ENCODE measurements around the gene SCN3B.

The SCN3B gene, protein sequence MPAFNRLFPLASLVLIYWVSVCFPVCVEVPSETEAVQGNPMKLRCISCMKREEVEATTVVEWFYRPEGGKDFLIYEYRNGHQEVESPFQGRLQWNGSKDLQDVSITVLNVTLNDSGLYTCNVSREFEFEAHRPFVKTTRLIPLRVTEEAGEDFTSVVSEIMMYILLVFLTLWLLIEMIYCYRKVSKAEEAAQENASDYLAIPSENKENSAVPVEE

DNA sequence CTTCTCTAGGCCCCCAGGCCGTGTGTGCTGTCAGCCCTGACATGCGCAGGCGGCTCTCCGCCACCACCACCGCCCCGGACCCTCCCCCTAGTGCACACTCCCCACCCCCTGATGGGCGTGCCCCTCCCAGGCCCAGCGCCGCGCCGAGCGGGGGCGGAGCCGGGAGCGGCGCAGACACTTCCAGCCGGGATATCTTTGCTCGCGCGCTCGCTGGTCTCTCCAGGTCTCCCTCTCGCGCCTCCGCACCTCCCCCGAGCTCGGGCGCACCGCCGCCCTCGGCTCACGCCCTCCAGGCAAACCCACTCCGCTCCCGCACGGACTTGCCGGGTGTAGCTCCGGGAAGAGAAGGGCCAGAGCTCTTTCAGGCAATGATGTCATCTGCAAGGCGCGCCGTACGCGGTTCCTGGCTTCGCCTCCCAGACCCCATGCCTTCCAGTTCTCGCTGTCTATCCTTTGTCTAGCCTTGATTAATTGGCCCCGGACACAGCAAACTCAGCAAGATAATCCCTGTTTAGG, at the start of gene SCN3B:
Gene SCN3B, minus strand, starts transcription at position 59 of the 516 bp plus-strand sequence. CDS start 823 bp downstream, outside the sequence.
- ATAC-seq = peak; percentile 32 to 36

DNA sequence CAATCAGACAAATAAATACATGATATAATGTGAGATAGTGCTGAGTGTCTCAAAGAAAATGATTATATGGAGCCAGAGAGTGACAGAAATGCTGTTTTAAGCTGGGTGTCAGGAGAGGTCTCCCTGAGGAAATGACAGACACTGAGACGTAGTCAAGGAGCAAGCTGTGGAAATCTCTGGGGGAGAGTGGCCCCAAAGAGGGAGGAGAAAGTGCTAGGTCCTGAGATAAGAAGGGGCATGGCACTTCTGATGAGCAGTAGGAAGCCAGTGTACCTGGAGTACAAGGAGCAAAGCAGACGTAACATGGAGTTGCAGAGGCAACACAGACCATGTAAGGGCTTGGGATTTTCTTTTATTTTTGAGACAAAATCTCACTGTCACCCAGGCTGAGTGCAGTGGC, 48.3 kb upstream of the SCN3B start:
- no peak for ATAC-seq

DNA sequence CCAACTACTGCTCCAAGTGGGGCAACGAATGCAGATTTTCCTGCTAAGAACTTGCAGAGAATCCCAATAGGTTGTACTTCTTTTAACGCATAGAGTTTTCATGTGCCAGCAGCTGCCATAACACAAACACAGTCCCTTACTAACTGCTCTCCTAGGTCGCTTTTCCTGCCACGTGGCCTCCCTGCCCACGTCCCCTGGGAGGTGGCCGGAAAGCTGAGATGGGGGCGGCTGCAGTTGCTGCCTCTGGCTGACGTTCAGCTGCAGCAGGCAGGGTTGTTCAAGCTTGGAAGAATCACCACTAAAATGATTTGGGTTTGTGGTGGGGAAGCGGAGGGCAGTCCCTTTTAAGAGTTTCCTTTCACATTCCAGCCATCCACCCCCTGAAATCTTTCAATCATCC, 47.7 kb upstream of the SCN3B start:
- no peak for ATAC-seq

DNA sequence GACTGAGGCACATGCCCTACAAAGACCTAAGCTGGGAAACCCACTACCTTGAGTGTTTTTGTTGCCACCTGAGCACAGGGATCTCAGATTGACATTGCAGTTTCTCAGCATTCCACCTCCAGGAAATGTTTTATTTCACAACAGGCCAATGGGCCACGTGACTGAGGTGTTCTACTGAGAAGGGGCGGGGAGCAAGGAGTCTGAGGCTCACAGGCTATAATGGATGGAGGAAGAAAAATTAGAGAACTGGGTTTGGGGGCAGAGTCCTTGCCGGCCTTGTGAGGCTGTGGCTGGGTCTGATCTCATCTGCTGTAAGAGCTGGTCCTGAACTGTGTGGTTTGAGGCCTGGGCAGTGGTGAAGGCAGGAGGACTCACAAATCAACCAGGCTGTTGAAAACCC, 46.3 kb upstream of the SCN3B start:
- no peak for ATAC-seq

DNA sequence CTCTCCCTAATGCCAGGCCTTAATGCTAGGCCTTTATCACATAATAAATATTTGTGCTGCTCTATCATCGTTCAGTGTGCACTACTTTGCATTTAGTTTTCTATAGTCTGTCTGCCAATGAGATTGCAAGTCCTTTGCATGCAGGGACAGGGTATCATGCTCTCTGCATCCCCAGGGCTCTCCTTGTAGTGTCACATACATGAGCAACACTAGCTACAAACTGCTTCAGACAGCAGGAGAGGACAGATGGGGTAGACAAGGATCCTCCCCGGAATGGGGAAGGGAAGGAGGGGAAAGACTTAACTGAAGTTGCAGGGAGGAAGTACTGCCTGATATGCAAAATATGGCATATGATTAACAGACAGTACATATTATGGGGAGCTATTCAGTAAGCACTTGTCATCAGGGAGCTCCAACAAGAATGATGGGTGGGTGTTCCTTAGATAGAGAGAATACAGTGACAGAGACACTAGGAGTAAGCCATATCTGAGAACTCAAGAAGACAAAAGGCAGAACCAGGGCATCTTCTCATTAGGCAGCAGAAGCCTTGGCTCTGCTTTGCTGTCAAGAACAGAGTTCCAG, 44.2 kb upstream of the SCN3B start:
- no peak for ATAC-seq

DNA sequence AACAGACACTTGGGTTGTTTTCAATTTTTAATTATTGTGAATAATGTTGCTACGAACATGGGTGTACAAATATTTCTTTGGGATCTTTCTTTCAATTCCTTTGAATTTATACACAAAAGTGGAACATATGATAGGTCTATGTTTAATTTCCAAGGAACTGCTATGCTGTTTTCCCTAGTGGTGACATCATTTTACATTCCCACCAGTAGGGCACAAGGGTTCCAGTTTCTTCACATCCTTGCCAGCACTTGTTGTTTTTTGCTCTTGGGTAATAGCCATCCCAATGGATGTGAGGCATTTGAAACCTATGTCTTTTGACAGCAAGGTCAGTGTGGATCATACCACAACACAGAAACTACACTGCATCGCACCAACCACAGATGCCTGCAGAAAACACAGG, 41.8 kb upstream of the SCN3B start:
- ATAC-seq = no peak

DNA sequence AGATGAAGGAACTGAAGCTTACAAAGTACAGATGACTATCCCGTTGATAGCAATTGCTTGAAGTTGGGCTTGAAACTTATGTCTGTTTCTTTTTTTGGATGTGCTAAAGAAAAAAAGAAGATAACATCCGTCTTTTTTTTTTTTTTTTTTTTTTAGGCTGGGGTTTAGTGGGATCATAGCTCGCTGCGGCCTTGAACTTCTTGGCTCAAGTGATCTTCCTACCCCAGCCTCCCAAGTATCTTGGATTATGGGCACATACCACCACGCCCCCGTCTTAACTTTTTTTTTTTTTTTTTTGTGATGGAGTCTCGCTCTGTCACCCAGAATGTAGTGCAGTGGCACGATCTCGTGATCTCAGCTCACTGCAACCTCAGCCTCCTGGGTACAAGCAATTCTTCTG, 40.8 kb upstream of the SCN3B start:
- no peak for ATAC-seq

- ATAC-seq = no peak
Observed at GRCh38 chr11:123694551-123694950, 40.1 kb upstream of the SCN3B start.

GRCh38 chr11:123692961-123693360, 38.5 kb upstream of the SCN3B start:
- no peak for ATAC-seq

GRCh38 chr11:123690485-123690884, 36.1 kb upstream of the SCN3B start:
- ATAC-seq = peak in 1 of 2 donors; percentile 44

DNA sequence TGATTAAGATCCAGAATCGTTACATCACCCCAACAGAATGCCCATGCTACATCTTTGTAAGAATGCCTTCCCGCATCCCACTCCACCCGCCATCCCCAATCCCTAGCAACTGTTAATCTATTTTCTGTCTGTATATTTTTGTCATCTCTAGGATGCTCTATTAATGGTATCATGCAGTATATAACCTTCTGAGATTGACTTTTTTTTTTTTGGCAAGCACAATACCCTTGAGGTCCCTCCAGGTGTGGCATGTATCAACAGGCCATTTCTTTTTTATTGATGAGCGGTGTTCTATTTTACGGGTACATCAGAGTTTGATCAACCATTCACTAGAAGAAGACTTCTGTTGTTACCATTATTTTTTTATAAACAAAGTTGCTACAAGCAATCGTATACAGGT, 30.2 kb upstream of the SCN3B start:
- ATAC-seq = no peak

GRCh38 chr11:123683428-123684170, 29.2 kb upstream of the SCN3B start:
- no peak for ATAC-seq

- ATAC-seq = no peak
Observed at GRCh38 chr11:123682696-123683410, 28.4 kb upstream of the SCN3B start.

DNA sequence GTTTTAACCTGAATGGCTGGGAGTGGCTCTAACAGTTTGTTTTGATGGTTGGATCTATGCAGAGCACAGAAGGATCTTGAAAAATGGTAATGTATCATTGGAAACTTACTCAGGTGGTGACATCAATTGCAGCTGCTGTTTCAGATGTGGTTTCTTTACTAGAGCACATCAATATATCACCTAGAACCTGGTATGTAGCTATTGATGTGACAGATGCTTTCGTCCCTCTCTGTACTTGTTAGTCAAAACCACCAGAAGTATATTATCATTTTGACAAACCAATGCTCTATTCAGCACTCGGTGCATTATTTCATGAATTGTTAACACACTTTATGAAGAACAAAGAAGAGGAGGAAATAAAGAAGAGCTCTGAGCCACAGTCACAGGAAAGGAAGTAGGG, 26.6 kb upstream of the SCN3B start:
- peak; percentile 92 to 93 for ATAC-seq

- no peak for ATAC-seq
Observed at GRCh38 chr11:123678246-123678645, 23.8 kb upstream of the SCN3B start.

- ATAC-seq = no peak
Observed at GRCh38 chr11:123677510-123677909, 23.1 kb upstream of the SCN3B start.

GRCh38 chr11:123674297-123674696, 19.9 kb upstream of the SCN3B start:
- no peak for ATAC-seq

GRCh38 chr11:123672568-123672967, 18.1 kb upstream of the SCN3B start:
- no peak for ATAC-seq

- no peak for ATAC-seq
Observed at GRCh38 chr11:123671534-123671933, 17.1 kb upstream of the SCN3B start.

- ATAC-seq = no peak
Observed at GRCh38 chr11:123670081-123670480, 15.7 kb upstream of the SCN3B start.

DNA sequence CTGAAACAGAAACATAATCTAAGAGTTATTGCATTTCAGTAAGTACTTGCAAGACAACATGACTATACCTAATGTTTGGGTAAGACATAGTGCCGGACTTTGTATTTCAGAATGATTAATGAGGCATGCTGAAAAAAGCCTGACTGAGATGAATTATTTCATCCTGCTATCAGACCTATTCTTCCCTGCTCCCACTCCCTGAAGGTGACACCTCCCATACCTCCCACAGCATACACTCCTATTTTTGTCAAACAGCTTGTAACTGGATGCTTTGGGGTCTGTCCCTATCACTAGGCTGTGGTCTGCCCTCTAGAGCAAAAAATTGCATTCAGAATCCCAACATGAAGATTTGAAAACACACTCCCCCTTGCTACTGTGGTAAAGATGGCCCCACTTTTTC, 10.9 kb upstream of the SCN3B start:
- ATAC-seq = no peak

DNA sequence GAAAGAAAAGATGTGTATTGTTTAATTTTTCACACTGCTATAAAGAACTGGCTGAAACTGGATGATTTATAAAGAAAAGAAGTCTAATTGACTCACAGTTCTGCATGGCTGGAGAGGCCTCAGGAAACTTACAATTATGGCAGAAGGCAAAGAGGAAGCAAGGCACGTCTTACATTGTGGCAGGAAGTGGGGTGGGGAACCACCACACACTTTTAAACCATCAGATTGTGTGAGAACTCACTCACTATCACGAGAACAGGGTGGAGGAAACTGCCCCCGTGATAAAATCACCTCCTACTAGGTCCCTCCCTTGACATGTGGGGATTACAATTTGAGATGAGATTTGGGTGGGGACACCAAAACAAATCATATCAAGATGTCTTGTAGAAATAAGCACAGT, 5.5 kb upstream of the SCN3B start:
- ATAC-seq = peak in 1 of 2 donors; percentile 30

DNA sequence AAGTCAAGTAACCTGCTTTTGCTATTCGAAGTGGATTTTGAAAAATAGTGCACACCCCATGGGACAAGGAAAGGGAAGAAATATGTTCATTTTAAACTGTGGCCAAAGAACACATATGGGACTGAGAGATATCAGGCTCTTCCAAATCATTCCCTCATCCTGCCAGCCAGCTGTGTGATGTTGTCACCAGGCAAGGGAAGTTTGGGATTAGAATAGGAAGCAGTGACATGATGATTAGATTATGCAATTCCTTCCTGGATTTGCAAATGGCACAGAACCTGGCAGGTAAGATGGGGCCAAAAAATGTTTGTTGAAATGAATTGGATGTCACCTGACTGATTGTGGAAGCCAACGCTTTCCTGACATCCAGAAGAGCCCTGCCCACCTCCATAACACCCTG, 4.9 kb upstream of the SCN3B start:
- no peak for ATAC-seq
